NOMO-1 treated with dmso at 0.1 percent for 144 hours (cell line): Measurements from ENCODE around the gene NCAM2.
A peak's percentile ranks its signal among the peaks of the same experiment; 100 is the strongest.

Experiments
- DNase-seq: peaks from one replicate; lab custom pipeline; 2025; ENCODE audit not compliant: unreplicated experiment; lab: John Stamatoyannopoulos, UW

NCAM2 gene

GRCh38 chr21:21204366-21204996, 206.3 kb downstream of the NCAM2 start:
- no peak for DNase-seq

GRCh38 chr21:21205604-21206003, 207.4 kb downstream of the NCAM2 start:
- DNase-seq: no peak

GRCh38 chr21:21210552-21210951, 212.3 kb downstream of the NCAM2 start:
- DNase-seq: no peak

DNA sequence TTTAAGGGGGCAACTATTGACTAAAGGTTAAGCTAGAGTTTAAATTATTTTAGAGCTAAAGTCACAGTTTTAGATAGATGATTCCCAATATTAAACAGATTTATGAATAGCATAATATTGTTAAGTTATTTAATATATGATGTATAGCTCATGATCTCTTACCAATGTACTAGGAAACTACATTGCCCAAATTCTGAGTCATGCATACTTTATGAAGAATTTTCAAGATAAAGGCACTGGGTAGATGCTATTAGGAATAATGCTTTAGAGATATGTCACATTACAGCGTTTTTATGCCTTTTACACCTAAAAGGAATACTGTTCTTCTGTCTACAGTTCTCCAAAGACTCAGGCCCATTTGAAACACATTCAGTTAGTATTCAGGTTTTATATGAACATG, 215.1 kb downstream of the NCAM2 start:
- DNase-seq: no peak

DNA sequence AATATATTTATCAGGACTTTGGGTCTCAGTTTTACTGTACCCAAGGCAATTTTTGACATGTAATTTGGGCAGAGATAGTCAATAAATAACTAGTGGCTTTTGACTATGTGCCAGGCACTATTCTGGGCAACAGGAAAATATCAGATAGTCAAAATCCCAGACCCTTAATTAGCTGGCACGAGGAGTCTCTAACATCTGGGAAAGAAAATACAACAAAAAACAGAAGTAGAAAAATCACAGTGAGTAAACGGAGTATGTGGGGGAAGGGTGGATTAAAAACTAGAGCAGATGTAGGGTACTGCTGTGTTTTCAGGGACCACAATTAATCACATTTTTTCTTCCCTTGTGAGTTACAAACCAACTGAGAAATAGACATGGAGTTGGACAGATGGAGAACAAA, 217.8 kb downstream of the NCAM2 start:
- DNase-seq: no peak

DNA sequence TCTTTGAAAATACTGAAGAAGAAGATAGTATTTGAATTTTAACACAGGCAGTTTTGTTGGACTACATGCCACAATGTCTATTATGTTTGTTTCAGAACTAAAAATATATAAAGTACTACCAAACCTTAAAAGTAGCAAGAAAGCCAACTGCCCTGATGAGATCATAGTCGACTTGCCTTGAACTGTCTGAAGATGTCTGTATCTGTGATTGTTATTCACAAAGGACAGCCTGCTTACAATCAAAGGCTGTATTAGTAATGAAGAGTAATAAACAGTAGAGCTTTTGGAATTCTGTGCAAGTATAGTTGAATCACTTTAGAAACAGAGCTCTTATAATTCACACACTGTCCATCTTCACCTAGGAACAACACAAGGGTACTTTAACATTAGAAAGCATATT, 228.3 kb downstream of the NCAM2 start:
- no peak for DNase-seq

DNA sequence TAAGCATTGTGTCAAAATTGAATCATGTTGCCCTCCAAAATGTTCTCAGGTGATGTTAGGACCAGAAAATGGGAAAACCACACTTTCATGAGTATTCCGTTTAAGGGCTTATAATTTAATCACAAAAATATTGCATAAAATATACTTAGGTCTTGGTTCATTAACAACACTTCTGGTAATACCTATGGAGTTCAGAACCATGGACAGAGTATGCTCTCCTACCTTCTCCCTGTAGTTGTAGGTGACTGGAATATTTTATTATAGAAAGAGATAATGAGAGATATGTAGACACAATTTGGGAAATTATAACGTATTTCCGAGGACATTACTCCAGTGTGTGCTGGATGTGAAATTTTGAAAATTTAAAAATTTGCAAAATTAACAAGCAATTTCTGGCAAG, 232.5 kb downstream of the NCAM2 start:
- no peak for DNase-seq

GRCh38 chr21:21231913-21232312, 233.7 kb downstream of the NCAM2 start:
- DNase-seq: no peak

DNA sequence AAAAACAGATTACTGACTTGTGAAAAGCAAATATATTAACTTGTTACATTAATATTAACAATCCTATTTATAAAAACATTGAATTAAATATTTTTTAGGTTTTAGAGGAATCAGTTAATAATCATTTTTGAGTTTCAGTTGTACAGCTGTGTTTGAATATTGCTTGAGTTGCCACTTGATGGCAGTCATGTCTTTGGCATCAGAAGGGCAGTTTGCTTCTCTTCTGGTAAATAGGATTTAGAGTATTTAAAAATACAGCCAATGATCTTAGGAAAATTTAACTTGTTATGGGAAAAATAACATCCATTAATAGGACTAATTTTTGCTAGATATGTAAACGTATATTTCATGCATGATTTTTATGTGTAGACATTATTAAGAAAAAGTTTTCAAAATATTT, 234.1 kb downstream of the NCAM2 start:
- no peak for DNase-seq

DNA sequence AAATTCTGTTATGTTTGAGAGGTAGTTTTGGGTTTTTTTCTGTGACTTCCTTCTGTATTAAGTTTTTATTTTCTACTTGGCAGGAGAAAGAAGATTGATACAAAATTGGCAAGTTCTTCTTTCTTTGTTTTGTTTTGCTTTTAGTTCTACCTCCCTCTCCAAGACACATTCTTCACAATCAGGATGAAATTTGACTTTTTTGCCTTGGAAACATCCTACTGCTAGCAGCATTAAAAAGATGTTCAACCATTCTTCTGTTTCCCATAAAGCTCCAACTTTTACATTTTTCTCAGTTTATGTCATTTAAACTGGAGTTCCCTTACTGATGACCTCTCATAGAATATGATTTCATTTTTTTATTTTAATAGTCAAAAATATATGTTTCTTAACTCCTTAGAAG, 234.8 kb downstream of the NCAM2 start:
- DNase-seq: no peak

DNA sequence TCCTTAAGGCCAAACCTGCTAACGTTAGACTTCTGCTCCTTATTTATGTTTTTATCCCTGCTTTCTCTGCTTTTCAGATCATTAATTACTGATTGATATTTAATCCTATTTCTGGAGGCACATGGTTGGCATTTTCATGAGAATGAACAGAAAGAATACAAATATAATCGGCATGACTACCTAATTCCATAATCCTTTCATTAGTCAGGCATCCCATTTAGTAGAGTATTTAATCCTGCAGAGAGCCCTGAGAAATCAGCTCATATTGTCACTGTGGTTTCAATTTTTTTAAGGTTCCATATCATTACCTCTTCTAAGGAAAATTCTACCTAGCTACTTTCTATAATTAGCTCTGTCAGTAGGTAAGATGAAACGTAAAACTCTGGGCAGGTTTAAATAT, 238.8 kb downstream of the NCAM2 start:
- DNase-seq: no peak

GRCh38 chr21:21238629-21239400, 240.6 kb downstream of the NCAM2 start:
- DNase-seq: no peak

- DNase-seq: no peak
Observed at GRCh38 chr21:21241391-21241790, 243.2 kb downstream of the NCAM2 start.

GRCh38 chr21:21246007-21246406, 247.8 kb downstream of the NCAM2 start:
- no peak for DNase-seq

GRCh38 chr21:21247424-21247823, 249.2 kb downstream of the NCAM2 start:
- no peak for DNase-seq

DNA sequence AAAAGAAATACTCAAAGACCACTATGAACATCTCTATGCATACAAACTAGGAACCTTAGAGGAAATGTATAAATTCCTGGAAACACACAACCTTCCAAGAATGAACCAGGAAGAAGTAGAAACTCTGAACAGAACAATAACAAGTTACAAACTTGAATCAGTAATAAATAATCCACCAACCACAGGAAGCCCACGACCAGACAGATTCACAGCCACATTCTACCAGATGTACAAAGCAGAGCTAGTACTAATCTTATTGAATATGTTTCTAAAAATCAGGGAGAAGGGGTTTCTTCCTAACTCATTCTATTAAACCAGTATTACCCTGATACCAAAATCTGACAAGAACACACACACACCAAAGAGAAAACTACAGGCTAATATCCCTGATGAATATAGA, 263.8 kb downstream of the NCAM2 start:
- DNase-seq: no peak

DNA sequence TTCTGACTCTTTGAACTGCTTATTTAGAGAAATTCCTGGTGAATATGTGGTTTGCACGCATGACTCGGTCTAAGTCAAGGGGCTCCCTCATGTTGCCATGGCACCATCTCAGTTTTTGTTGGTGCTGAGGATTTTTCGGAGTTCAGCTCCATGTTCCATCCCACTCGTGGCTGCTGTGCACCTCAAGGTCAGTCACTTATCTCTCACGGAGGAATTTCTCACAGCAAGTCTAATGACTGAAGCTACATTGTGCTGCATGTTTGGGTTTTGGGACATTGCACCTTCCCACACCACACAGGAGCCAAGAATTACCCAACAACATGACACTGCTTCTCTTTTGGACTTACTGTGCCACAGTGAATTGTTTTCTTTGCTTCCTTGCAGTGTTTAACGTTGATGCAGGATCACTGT, 269.9 kb downstream of the NCAM2 start:
- DNase-seq: no peak

DNA sequence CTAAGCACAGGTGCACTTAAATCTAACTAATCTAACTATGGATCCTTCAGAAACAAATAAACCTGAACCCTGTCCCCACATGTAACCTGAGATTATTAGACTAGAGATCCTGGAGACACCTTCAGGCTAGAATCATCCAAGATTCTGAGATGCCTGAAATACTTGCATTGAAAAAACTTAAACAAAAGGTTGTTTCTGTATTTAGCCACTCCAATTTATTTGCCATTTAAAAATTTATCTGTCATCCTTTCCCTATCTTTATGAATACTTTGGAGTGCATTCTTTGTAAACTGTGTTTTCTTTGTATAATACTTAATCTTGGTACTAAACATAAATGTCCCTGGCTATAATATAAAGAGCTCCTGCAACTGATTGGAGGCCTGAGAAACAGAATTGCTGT, 270.7 kb downstream of the NCAM2 start:
- no peak for DNase-seq

DNA sequence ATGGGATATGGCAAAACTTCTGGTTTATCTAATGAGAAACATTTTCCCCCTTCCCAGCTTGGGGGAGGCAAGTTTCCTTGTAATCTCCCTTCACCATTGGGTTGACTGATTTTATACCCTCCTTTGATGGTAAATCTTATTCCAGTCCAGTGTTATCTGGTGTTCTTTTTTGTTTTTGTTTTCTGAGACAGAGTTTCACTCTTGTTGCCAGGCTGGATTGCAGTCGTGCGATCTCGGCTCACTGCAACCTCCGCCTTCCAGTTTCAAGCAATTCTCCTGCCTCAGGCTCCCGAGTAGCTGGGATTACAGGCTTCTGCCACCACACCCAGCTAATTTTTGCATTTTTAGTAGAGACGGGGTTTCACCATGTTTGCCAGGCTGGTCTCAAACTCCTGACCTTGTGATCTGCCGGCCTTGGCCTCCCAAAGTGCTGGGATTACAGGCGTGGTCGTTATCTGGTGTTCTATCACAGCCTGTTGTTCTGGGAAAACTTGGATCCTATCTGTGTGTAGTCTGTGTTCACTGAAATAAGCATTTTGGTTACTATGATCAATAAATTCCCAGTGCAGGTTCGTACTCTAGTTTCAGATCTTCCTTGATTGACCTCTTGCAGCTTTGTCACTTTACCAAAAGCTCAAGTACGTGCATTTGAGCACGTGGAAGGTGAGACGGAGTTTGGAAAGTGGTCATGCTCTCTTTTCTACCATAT, 281.1 kb downstream of the NCAM2 start:
- no peak for DNase-seq

GRCh38 chr21:21283810-21284209, 285.6 kb downstream of the NCAM2 start:
- DNase-seq: no peak

- DNase-seq: peak; percentile 12
Observed at GRCh38 chr21:21286170-21286798, 288.1 kb downstream of the NCAM2 start.

GRCh38 chr21:21290751-21291150, 292.5 kb downstream of the NCAM2 start:
- no peak for DNase-seq
